H1 (cell line): ENCODE results near the gene SRSF6. TPM values are rescaled to one million over a fixed set of nuclear protein-coding genes. Genes with fewer than 3 reads are reported as not detected.

Source experiments
- CTCF ChIA-PET: fragments of 300-600 bp; sonication (Branson Sonifier 250); formaldehyde crosslinking; loops from one replicate; lab custom pipeline; 2021; ENCODE audit not compliant: partially characterized antibody; lab: Charles Lee
- POLR2A ChIA-PET: fragments of 300-600 bp; sonication (Branson Sonifier 250); formaldehyde crosslinking; loops from one replicate; lab custom pipeline; 2021; ENCODE audit warnings: inconsistent platforms; ENCODE audit not compliant: partially characterized antibody; lab: Charles Lee
- DNase-seq, 2 experiments: peaks; one replicate each; pipeline versions ENCODE4 v3.0.0 to v3.0.0-alpha.2; 2010 to 2022; ENCODE audit warnings: low spot score in 2 of 2, low read depth in 1 of 2, mixed read lengths in 1 of 2
- FAIRE-seq: peaks from 2 replicates; lab custom pipeline; 2011; peaks lifted over from hg19 to GRCh38; lab: Jason Lieb, UNC
- H2AFZ ChIP-seq: 2 replicates; pipeline ENCODE4 v1.8.1; 2012; ENCODE audit warnings: low read length, inconsistent platforms
- H2AK5ac ChIP-seq: 2 replicates; pipeline ENCODE4 v1.6.1; 2013; ENCODE audit warnings: low read depth, low read length
- H2BK120ac ChIP-seq: replicated peaks from 2 replicates; pipeline ENCODE3; 2013; ENCODE audit warnings: low read depth, low read length, inconsistent platforms
- H2BK12ac ChIP-seq: 2 replicates; pipeline ENCODE4 v1.6.1; 2013; ENCODE audit warnings: low read depth, low read length
- H2BK15ac ChIP-seq: 2 replicates; pipeline ENCODE4 v1.6.1; 2013; ENCODE audit warnings: low read length
- H2BK20ac ChIP-seq: 2 replicates; pipeline ENCODE4 v1.6.1; 2013; ENCODE audit warnings: low read length
- H2BK5ac ChIP-seq: 2 replicates; pipeline ENCODE4 v1.6.1; 2013; ENCODE audit warnings: low read depth, low read length
- H3K14ac ChIP-seq: 2 replicates; pipeline ENCODE4 v1.6.1; 2013; ENCODE audit warnings: inconsistent platforms; ENCODE audit not compliant: insufficient read length
- H3K18ac ChIP-seq: 2 replicates; pipeline ENCODE4 v1.6.1; 2013; ENCODE audit warnings: low read length; ENCODE audit errors: extremely low read depth
- H3K23ac ChIP-seq: 2 replicates; pipeline ENCODE4 v1.6.1; 2013; ENCODE audit warnings: inconsistent platforms; ENCODE audit not compliant: insufficient read length
- H3K23me2 ChIP-seq: 2 replicates; pipeline ENCODE4 v1.6.1; 2013; ENCODE audit warnings: low read depth, low read length
- H3K27ac ChIP-seq: 2 replicates; pipeline ENCODE4 v1.6.1; 2011; ENCODE audit warnings: low read depth, low read length, inconsistent platforms
- H3K27me3 ChIP-seq, 4 experiments: replicated peaks in 1 of 4; 1 replicate in 1 of 4; 2 replicates in 3 of 4; pipeline versions ENCODE4 v1.6.1 to v1.8.1; 2011 to 2013; ENCODE audit warnings: low read length in 3 of 4, mild to moderate bottlenecking in 3 of 4, inconsistent platforms in 2 of 4, mixed read lengths in 2 of 4, moderate library complexity in 1 of 4; ENCODE audit not compliant: control insufficient read depth in 3 of 4, insufficient read depth in 3 of 4; ENCODE audit errors: extremely low read depth in 1 of 4
- H3K36me3 ChIP-seq, 4 experiments: 2 replicates each; pipeline versions ENCODE4 v1.6.1 to v1.8.1; 2011 to 2013; ENCODE audit warnings: mild to moderate bottlenecking in 4 of 4, low read length in 3 of 4, moderate library complexity in 2 of 4, control low read depth in 1 of 4, inconsistent platforms in 1 of 4; ENCODE audit not compliant: insufficient read depth in 4 of 4, control insufficient read depth in 2 of 4
- H3K4ac ChIP-seq: replicated peaks from 2 replicates; pipeline ENCODE3; 2013; ENCODE audit warnings: low read length, low read depth, mixed read lengths, inconsistent platforms; ENCODE audit not compliant: insufficient read length
- H3K4me1 ChIP-seq, 4 experiments: replicated peaks in 1 of 4; 1 replicate in 1 of 4; 2 replicates in 3 of 4; pipeline versions ENCODE4 v1.6.1 to v1.8.1; 2011 to 2013; ENCODE audit warnings: low read length in 3 of 4, inconsistent platforms in 2 of 4, mixed read lengths in 1 of 4; ENCODE audit not compliant: insufficient read depth in 4 of 4, control insufficient read depth in 3 of 4
- H3K4me2 ChIP-seq, 2 experiments: 2 replicates each; pipeline versions ENCODE4 v1.6.1 to v1.8.1; 2011 to 2013; ENCODE audit warnings: low read depth in 2 of 2, low read length in 2 of 2, control low read depth in 1 of 2, inconsistent platforms in 1 of 2, mild to moderate bottlenecking in 1 of 2; ENCODE audit not compliant: insufficient read depth in 1 of 2
- H3K4me3 ChIP-seq, 4 experiments: fragments of 200-600, 300-600 bp in 1 of 4; sonication (generic), shearing (Covaris generic), sonication (Bioruptor Twin) in 1 of 4; 2 replicates each; pipeline versions ENCODE4 v1.5.1 to v1.8.1; 2011 to 2016; ENCODE audit warnings: low read length in 4 of 4, low read depth in 3 of 4, control low read depth in 2 of 4, inconsistent platforms in 2 of 4, mild to moderate bottlenecking in 2 of 4, mixed read lengths in 1 of 4, moderate library complexity in 1 of 4; ENCODE audit not compliant: insufficient read depth in 2 of 4; ENCODE audit errors: extremely low read depth in 1 of 4
- H3K56ac ChIP-seq: replicated peaks from 2 replicates; pipeline ENCODE3; 2013; ENCODE audit warnings: low read depth, mild to moderate bottlenecking, mixed read lengths, low read length, inconsistent platforms; ENCODE audit not compliant: insufficient read length
- H3K79me1 ChIP-seq: 2 replicates; pipeline ENCODE4 v1.6.1; 2013; ENCODE audit warnings: low read depth, low read length, control low read depth
- H3K79me2 ChIP-seq, 2 experiments: 2 replicates each; pipeline versions ENCODE4 v1.6.1 to v1.8.1; 2012 to 2013; ENCODE audit warnings: low read length in 2 of 2, mild to moderate bottlenecking in 2 of 2, inconsistent platforms in 1 of 2; ENCODE audit not compliant: insufficient read depth in 2 of 2, control insufficient read depth in 1 of 2
- H3K9ac ChIP-seq, 4 experiments: replicated peaks in 1 of 4; 1 replicate in 1 of 4; 2 replicates in 3 of 4; pipeline versions ENCODE4 v1.6.1 to v1.8.1; 2011 to 2013; ENCODE audit warnings: low read depth in 3 of 4, low read length in 3 of 4, control low read depth in 2 of 4, mild to moderate bottlenecking in 2 of 4, moderate library complexity in 2 of 4, inconsistent platforms in 1 of 4; ENCODE audit errors: extremely low read depth in 1 of 4
- H3K9me3 ChIP-seq, 2 experiments: 2 replicates each; pipeline versions ENCODE4 v1.6.1 to v1.8.1; 2012 to 2013; ENCODE audit warnings: mild to moderate bottlenecking in 2 of 2, moderate library complexity in 2 of 2, control low read depth in 1 of 2, inconsistent platforms in 1 of 2, low read depth in 1 of 2, low read length in 1 of 2, mixed read lengths in 1 of 2; ENCODE audit not compliant: insufficient read depth in 2 of 2
- H4K20me1 ChIP-seq, 2 experiments: replicated peaks in 1 of 2; 2 replicates each; pipeline versions ENCODE3 to v1.8.1; 2011 to 2013; ENCODE audit warnings: inconsistent platforms in 2 of 2, low read length in 2 of 2, mild to moderate bottlenecking in 1 of 2; ENCODE audit not compliant: insufficient read depth in 2 of 2, control insufficient read depth in 1 of 2
- H4K5ac ChIP-seq: 2 replicates; pipeline ENCODE4 v1.6.1; 2013; ENCODE audit warnings: low read length, low read depth, mixed read lengths, inconsistent platforms; ENCODE audit not compliant: insufficient read length
- H4K8ac ChIP-seq: 2 replicates; pipeline ENCODE4 v1.8.0; 2013; ENCODE audit warnings: mild to moderate bottlenecking, moderate library complexity, low read length, inconsistent platforms; ENCODE audit not compliant: insufficient read depth; ENCODE audit errors: extremely low read depth
- H4K91ac ChIP-seq: replicated peaks from 2 replicates; pipeline ENCODE3; 2013; ENCODE audit warnings: low read length, mixed read lengths, inconsistent platforms; ENCODE audit not compliant: insufficient read length
- CHD2 ChIP-seq: IDR thresholded peaks from 2 replicates; pipeline ENCODE4 v1.6.1; 2012; ENCODE audit warnings: low read length, improper control_type of control experiment
- E2F6 ChIP-seq: IDR thresholded peaks from 2 replicates; pipeline ENCODE4 v1.6.1; 2012; ENCODE audit warnings: inconsistent platforms
- EP300 ChIP-seq, 2 experiments: IDR thresholded peaks; 1 replicate in 1 of 2; 2 replicates in 1 of 2; pipeline ENCODE4 v1.6.1; 2011 to 2012; ENCODE audit warnings: low read depth in 2 of 2, low read length in 2 of 2, mild to moderate bottlenecking in 2 of 2, borderline replicate concordance in 1 of 2, inconsistent platforms in 1 of 2, moderate library complexity in 1 of 2
- EZH2 ChIP-seq: fragments of 200-600 bp; sonication (generic); IDR thresholded peaks from 2 replicates; pipeline ENCODE4 v1.7.1; 2012; ENCODE audit warnings: low read depth, mild to moderate bottlenecking, moderate library complexity, low read length, inconsistent platforms; ENCODE audit not compliant: severe bottlenecking
- KDM5A ChIP-seq: fragments of 200-600 bp; IDR thresholded peaks from 2 replicates; pipeline ENCODE4 v1.7.1; 2012; ENCODE audit warnings: mild to moderate bottlenecking, low read length, inconsistent platforms, mixed read lengths
- PHF8 ChIP-seq: fragments of 200-600 bp; sonication (generic); conservative IDR thresholded peaks from 2 replicates; pipeline ENCODE4 v1.7.1; 2012; ENCODE audit warnings: low read depth, mild to moderate bottlenecking, inconsistent platforms, low read length, moderate library complexity
- POU5F1 ChIP-seq: IDR thresholded peaks from 2 replicates; pipeline ENCODE4 v1.6.1; 2011; ENCODE audit warnings: low read depth, mild to moderate bottlenecking, low read length, moderate library complexity
- SAP30 ChIP-seq: fragments of 300-600 bp; sonication (generic); IDR thresholded peaks from 2 replicates; pipeline ENCODE4 v1.7.1; 2012; ENCODE audit warnings: low read length, moderate library complexity, mild to moderate bottlenecking, inconsistent platforms; ENCODE audit not compliant: insufficient read depth, insufficient replicate concordance
- SUZ12 ChIP-seq: fragments of 200-600 bp; sonication (generic); IDR thresholded peaks from 2 replicates; pipeline ENCODE4 v1.6.1; 2012; ENCODE audit warnings: mild to moderate bottlenecking, inconsistent platforms, low read length, moderate library complexity, mixed read lengths
- TAF1 ChIP-seq: IDR thresholded peaks from 2 replicates; pipeline ENCODE4 v1.6.1; 2011; ENCODE audit warnings: mild to moderate bottlenecking, low read depth, low read length
- TAF7 ChIP-seq: optimal IDR thresholded peaks from 2 replicates; pipeline ENCODE3; 2011; ENCODE audit warnings: low read depth, mild to moderate bottlenecking, inconsistent platforms, low read length, moderate library complexity, borderline replicate concordance
- ZNF274 ChIP-seq: IDR thresholded peaks from 2 replicates; pipeline ENCODE4 v1.7.0; 2012; ENCODE audit warnings: low read length, borderline replicate concordance; ENCODE audit errors: extremely low read depth
- WGBS, 2 experiments: shearing (Covaris generic) in 1 of 2; methylation state at CpG; one replicate each; pipeline versions ENCODE4 v1.1.6 to v1.1.7; 2013 to 2015; ENCODE audit warnings: low lambda C conversion rate in 2 of 2, mixed read lengths in 2 of 2, inconsistent platforms in 1 of 2, low coverage in 1 of 2, missing lambda C conversion rate in 1 of 2; ENCODE audit not compliant: insufficient replicate concordance in 2 of 2, insufficient coverage in 1 of 2, insufficient read length in 1 of 2; ENCODE audit errors: extremely low coverage in 1 of 2, missing lambda C conversion rate in 1 of 2; 5-methylcytosine and 5-hydroxymethylcytosine counted together
- polyA plus RNA-seq, 7 experiments: library from polyadenylated mRNA; depleted of rRNA in 3 of 7; stranded (reverse) in 5 of 7; unstranded in 2 of 7; fragments of >200 nt in 5 of 7; fragments of 200-250 nt in 2 of 7; gene quantifications; 1 replicate in 5 of 7; 2 replicates in 1 of 7; 4 replicates in 1 of 7; pipeline versions ENCODE4 v1.2.1 to v1.2.3, GENCODE V29; 2011 to 2013; ENCODE audit warnings: missing spikeins in 2 of 7, mixed read lengths in 2 of 7
- total RNA-seq: library from RNA; stranded (reverse); fragmentation: NEBNext Ultra II Directional; extraction: Animal tissue kit (Norgen Biotek cat#: 25700); gene quantifications from 2 replicates; pipeline ENCODE4 v1.2.1, GENCODE V29; 2021

The SRSF6 gene
- total and polyA plus RNA-seq, 2 of the 8 experiments (the other 6 are each of a cell fraction or from before 2014, with no cell fraction given): 48.0 to 171 TPM

- WGBS, 2 experiments: 73 to 97% methylated on average over 2 to 3 of the region's 4 CpGs
- POLR2A ChIA-PET: interaction anchor here (1.5 kb wide), 1 partner anchor 24 kb away, joined by 7 read pairs; the partner anchor contains the start of gene SRSF6
- DNase-seq: no peak
- TF ChIP-seq PHF8: no peak
- TF ChIP-seq SUZ12: no peak
- TF ChIP-seq KDM5A: no peak
- no peak for TF ChIP-seq CHD2
- no peak for TF ChIP-seq EZH2
- TF ChIP-seq SAP30: no peak
- TF ChIP-seq EP300 (IDR thresholded peaks at IDR 0.05; ENCODE audit: borderline replicate concordance in 1 of 2, low read depth in 2 of 2, low read length in 2 of 2): no peak
- no peak for TF ChIP-seq POU5F1
- no peak for TF ChIP-seq ZNF274
- no peak for TF ChIP-seq TAF7
- TF ChIP-seq TAF1: no peak
- TF ChIP-seq E2F6: no peak
These were observed 24.3 kb upstream of the SRSF6 start for GRCh38 chr20:43433250-43433854.

More at GRCh38 chr20:43433250-43433854, 24.3 kb upstream of the SRSF6 start:
- Histone ChIP-seq H2BK120ac (no peak overlapping the region), H3K23ac (no peak overlapping the region), H2BK15ac (no peak overlapping the region), H3K4me3 (no peak overlapping the region), H3K79me2 (no peaks in the 10 kb centered on the region), H3K4me2 (no peak overlapping the region), H3K9me3 (no peaks in the 10 kb centered on the region), H2AFZ (no peak overlapping the region), H3K79me1 (no peaks in the 10 kb centered on the region), H3K18ac (no peak overlapping the region), H3K4ac (no peak overlapping the region), H3K14ac (no peak overlapping the region), H3K4me1 (peaks cover 3 to 13% (median 6%) of the 10 kb centered on the region in 4 experiments; a peak in 5 of 7 replicates), H2BK12ac (no peak overlapping the region), H4K91ac (no peak overlapping the region), H4K5ac (no peak overlapping the region), H3K56ac (no peak overlapping the region), H3K36me3 (no peaks in the 10 kb centered on the region), H3K27ac (no peak overlapping the region), H2BK5ac (no peak overlapping the region), H4K8ac (no peak overlapping the region), H3K23me2 (no peaks in the 10 kb centered on the region), H3K27me3 (no peaks in the 10 kb centered on the region; a peak in 1 of 7 replicates), H3K9ac (no peak overlapping the region), H4K20me1 (no peaks in the 10 kb centered on the region), H2BK20ac (no peak overlapping the region), H2AK5ac (no peak overlapping the region)
- CTCF ChIA-PET: no interaction called here
- no peak for FAIRE-seq
